HL-60/S4 treated with phorbol 12-myristate 13-acetate at 8.2 ng/mL for 4 days and 3 days (cell line): ENCODE measurements around the gene RNF111.

ENCODE experiments used
- in situ Hi-C: fragments of 300-500 bp; cut with MboI; formaldehyde crosslinking; loops from 2 replicates; pipeline ENCODE4 v1.15.0; 2022; ENCODE audit warnings: low sequenced_read_pairs

RNF111 gene

GRCh38 chr15:58987491-58988005 lies at the start of gene RNF111:
RNF111 (plus strand) TSS chr15:58987663; CDS start chr15:59030823, 43,160 bp downstream.
- in situ Hi-C loops: no loop called here

DNA sequence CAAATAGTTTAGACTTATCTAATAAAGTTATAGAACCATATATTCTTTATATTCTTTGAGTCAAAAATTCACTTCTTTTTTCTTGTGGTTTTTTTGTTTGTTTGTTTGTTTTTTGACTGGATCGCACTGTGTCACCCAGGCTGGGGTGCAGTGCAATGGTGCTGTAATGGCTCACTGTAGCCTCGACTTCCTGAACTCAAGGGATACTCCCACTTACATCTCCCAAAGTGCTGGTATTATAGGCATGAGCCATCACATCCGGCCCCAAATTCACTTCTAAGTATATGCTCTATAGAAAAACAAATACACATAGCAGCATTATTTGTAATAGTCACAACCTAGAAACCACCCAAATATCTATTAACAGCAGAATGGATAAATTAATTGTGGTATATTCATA lies 40.3 kb upstream of the RNF111 start:
- in situ Hi-C loops: no loop called here

DNA sequence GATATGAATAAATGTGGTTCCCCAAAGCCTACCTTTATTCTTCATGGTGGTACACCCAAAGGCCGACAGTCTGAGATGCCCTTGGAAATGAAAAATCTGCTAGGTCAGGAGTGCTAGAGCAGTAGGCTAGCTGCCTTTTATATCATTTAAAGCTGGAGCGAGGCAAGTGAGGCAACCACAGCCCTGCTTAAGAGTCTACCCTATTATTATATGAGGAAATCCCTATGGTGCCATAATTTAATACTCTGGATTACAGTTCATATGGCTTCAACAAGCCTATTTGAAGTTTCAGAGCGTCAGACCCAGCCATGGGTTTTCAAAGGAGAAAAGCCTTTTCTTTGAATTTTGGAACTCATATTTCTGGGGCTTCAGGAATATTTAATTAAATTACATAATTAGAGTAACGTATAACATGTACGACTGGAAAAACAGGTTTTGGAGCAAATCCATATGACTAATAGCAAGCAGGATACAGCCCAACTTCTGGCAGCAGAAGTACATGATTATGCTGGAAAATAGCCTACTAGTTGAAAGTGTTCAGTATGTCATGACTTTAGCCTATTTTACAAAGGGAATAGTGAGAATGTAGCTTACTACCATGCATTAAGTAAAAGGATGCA lies 36.0 kb upstream of the RNF111 start:
- in situ Hi-C loops: loop anchor here (25.0 kb wide), 1 partner anchor 561 kb away; no protein-coding TSS in a partner anchor

DNA sequence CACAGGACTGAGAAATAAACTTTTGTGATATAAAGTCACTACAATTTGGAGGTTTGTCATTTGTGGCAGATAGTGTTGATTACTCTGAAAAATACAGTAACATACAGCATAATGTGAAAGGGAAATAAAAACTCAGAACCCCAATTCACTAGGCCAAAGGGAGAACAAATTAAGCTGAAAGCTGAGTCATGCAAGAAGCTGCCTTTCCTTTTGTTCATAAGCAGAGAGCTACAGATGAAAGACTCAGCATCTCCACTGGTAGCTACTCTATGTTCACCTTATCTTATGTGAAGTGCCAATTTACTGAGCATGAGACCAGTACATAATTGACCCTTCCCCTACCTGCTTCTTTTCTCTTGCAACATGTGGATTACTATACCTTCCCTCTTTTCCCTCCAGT lies 34.7 kb upstream of the RNF111 start:
- in situ Hi-C loops: loop anchor here (25.0 kb wide), 1 partner anchor 560 kb away; no protein-coding TSS in a partner anchor

DNA sequence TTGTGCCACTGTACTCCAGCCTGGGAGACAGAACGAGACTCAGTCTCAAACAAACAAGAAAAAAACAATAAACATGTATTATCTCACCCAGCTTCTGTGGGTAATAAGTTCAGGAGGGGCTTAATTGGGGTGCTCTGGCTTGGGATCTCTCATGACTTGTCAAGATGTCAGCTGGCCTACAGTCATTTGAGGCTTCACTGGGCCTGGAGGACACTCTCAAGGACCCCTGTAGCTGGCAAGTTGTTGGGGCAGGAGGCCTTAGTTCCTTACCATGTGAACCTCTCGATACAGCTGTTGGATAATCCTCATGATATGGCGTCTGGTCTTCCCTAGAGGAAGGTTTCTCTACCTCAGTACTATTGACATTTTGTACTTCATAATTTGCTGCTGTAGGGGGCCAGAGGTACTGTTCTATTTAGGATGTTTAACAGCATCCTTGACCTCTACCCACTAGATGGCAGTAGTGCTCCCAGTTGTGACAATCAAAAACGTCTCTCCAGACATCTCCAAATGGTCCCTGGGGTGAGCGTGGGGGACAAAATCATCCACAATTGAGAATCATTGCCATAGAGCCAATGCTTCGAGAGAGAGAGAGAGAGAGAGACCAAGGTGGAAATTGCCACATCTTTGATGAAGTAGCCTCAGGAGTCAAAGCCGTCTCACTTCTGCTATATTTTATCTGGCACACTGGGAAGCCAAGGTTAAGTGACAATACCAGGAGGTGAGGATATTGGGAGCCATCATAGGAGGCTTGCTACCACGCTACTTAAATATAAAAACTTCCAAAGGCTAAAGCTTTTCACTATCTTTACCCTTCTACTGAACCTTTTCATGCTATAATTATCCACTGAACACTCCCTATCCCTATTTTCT lies 30.1 kb upstream of the RNF111 start:
- in situ Hi-C loops: loop anchor here (25.0 kb wide), 1 partner anchor 555 kb away; no protein-coding TSS in a partner anchor

- in situ Hi-C loops: loop anchor here (25.0 kb wide), 1 partner anchor 553 kb away; no protein-coding TSS in a partner anchor
These were observed 28.7 kb upstream of the RNF111 start for GRCh38 chr15:58958811-58959210.

DNA sequence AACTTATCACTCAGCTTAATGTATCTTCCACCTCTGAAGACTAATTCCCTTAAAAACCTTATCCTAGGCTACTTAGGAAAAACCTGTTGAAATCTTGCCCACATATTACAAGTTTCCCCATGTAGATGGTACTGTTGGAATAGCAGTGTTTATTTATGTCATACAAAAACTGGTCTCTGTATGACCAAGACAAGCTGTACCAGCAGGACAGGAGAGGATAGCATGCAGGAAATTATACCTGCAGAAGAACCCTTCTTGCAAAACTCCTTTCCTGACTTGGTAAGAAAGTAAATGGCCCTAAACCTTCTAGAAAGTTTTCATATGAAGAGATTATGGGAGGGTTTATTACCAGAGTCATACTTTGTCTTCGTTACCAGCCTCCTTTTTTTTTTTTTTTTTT lies 25.3 kb upstream of the RNF111 start:
- in situ Hi-C loops: loop anchor here (25.0 kb wide), 1 partner anchor 550 kb away; no protein-coding TSS in a partner anchor

DNA sequence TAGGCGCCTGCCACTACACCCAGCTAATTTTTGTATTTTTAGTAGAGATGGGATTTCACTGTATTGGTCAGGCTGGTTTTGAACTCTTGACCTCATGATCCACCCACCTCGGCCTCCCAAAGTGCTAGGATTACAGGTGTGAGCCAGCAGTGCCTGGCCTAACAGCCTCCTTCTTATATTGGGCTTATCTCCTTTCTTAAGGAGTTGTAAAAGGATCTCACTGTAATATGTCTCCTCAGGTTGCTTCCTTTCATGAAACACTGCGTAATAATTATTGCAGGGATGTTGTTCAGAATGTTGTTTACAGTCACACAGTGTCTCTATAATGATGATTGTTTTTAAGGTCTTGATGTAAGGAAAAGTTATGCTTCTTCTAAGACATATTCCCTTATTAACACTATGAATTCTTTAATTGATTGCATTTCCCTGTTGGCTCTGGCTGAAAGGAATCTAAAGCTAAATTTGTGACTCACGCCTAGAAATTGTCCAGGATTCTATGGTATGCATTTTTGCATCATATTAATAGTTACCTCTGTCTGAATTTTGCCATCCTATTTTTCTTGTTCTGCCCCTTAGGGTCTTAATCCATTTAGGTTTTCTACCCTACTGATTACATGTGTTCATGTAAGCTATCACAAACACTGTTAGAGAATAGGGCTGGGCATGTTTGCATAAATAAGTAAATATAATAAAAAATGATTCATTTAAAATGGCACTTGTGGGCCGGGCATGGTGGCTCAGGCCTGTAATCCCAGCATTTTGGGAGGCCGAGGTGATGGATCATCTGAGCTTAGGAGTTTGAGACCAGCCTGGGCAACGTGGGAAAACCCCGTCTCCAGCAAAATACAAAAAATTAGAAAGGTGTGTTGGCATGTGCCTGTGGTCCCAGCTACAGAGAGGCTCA lies 24.5 kb upstream of the RNF111 start:
- in situ Hi-C loops: loop anchor here (25.0 kb wide), 1 partner anchor 549 kb away; no protein-coding TSS in a partner anchor

- in situ Hi-C loops: loop anchor here (25.0 kb wide), 1 partner anchor 546 kb away; no protein-coding TSS in a partner anchor
These were observed 20.8 kb upstream of the RNF111 start for GRCh38 chr15:58966698-58967097.

DNA sequence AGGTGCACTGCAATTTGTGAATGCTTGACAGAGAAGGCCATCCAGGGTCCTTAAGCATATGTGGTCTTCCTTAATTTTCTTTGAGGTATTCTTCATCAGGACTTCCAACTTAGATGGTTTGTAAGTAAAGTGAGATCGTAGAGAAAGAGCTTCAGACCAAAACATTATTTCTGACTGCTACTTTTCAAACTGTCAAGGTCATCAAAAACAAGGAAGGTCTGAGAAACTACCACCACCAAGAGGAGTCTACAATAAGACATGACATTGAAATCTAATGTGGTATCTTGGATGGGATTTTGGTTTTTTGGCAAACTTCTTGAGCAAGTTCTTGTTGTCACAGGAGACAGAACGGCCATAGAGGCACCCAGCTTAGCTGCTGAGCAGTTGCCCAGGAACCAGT lies 20.0 kb upstream of the RNF111 start:
- in situ Hi-C loops: loop anchor here (25.0 kb wide), 1 partner anchor 545 kb away; no protein-coding TSS in a partner anchor

DNA sequence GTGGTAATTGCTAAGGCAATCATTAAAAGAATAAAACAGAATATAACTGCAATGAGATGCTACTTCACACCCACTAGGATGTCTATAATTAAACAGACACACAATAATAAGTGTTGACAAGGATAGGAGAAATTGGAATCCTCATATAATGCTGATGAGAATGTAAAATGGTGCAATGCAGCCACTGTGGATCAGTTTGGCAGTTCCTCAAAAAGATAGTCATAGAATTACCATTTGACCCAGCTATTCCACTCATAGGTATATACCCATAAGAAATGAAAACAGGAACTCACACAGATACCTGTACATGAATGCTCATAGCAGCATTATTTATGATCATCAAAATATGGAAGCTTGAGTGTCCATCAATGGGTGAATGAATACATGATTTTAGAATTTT lies 9.6 kb upstream of the RNF111 start:
- in situ Hi-C loops: no loop called here

DNA sequence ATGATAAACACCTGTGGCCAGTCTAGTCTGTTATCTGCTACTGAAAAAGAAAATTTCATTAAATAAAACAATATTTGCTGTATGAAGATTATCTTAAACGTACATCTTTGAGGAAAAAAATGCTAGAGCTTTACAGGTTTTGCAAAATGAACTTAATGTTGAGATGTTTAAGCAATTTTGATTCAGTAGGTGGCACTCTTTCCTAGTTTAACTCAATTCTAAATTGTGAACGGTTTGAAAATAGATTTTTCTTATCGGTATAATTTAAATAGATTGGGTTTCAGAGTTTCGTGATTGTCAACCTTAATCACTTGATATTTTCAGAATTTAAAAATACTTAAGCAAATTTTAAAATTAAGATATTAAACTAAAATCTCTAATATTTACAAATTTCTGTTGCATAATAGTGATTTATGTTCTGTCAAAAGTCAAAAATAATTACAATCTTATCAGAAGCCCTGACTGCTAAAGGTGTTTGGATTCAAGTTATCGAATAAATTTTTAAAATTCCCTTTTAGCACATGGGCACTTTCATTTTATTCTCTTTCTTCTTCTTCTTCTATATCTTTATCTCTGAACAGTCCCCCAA lies 7.0 kb upstream of the RNF111 start:
- in situ Hi-C loops: no loop called here

GRCh38 chr15:58981808-58982475 lies 5.5 kb upstream of the RNF111 start:
- in situ Hi-C loops: no loop called here

- in situ Hi-C loops: no loop called here
These were observed 4.2 kb upstream of the RNF111 start for GRCh38 chr15:58983261-58983660.

GRCh38 chr15:58985443-58985842 lies 2.0 kb upstream of the RNF111 start:
- in situ Hi-C loops: no loop called here

GRCh38 chr15:58987036-58987435 lies 427 bp upstream of the RNF111 start:
- in situ Hi-C loops: no loop called here

DNA sequence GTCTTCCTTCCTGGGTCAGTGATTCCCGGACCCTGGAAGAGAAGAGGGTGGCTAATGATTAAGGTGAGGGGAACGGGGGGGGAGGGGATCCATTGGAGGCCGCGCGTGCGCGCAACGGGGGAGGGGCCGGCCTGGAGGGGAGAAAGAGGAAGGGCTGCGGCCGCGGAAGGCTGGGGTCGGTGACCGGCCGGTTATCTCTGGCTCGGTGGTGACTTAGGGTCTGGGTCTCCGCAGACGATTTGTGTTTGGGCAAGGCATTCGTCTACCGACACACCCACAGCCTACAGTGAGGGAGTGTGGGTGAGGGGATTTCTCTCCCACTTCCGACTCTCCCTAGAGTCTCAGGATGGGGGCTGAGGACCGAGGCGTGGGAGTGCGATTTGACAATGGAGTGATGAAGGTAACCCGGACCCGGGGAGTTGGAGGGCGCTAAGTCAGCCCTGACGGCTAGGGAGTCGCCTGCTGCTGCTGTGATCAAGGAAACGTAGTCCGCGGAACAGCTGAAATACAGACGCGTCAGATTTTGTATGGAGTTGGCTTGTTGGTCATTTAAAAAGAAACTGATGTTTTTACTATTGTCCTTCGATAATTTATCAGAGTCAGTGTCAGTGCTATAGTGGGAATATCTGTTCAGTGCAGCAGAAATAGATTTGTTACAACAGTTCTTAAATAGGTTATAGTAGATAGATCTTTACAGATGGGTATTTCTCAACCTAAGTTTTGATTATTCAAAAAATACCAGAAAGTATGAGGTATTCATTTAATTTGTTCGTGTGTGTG lies 733 bp downstream of the RNF111 start:
- in situ Hi-C loops: no loop called here

DNA sequence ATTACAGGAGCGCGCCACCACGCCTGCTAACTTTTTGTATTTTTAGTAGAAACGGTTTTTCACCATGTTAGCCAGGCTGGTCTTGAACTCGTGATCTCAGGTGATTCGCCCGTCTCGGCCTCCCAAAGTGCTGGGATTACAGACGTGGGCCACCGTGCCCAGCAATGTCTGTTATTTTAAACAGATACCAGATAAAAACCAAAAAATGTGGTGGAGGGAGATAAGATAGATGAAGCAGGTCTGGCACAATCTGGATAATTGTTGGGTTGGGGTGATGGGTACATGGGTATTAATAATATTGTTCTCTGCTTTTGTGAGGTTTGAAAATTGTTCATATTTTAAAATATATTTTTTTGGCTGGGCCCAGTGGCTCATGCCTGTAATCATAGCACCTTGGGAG lies 4.7 kb downstream of the RNF111 start:
- in situ Hi-C loops: no loop called here
